Smooth muscle cell (in vitro differentiated cells): ENCODE measurements around the gene ANO1. TPM values are rescaled to one million over a fixed set of nuclear protein-coding genes. Genes with fewer than 3 reads are reported as not detected.

Source experiments
- DNase-seq: peaks from one replicate; lab custom pipeline; 2025; ENCODE audit not compliant: unreplicated experiment; lab: John Stamatoyannopoulos, UW
- H2AFZ ChIP-seq: fragments of 200-600 bp; sonication (generic); 2 replicates; pipeline ENCODE4 v1.6.0; 2016; ENCODE audit warnings: antibody characterized with exemption, low read depth, mild to moderate bottlenecking
- H3F3A ChIP-seq: fragments of 200-600 bp; sonication (generic); 2 replicates; pipeline ENCODE4 v1.6.0; 2017; ENCODE audit warnings: antibody characterized with exemption, low read depth
- H3K27ac ChIP-seq: fragments of 200-600 bp; sonication (generic); 2 replicates; pipeline ENCODE4 v1.5.1; 2016; ENCODE audit warnings: low read depth, mild to moderate bottlenecking
- H3K27me3 ChIP-seq: fragments of 200-600 bp; sonication (generic); 2 replicates; pipeline ENCODE4 v1.6.1; 2016; ENCODE audit warnings: low read depth, mild to moderate bottlenecking
- H3K36me3 ChIP-seq: fragments of 200-600 bp; sonication (generic); 2 replicates; pipeline ENCODE4 v1.5.1; 2016; ENCODE audit warnings: low read depth
- H3K4me1 ChIP-seq: fragments of 200-600 bp; sonication (generic); 2 replicates; pipeline ENCODE4 v1.5.1; 2016; ENCODE audit warnings: low read depth
- H3K4me2 ChIP-seq: fragments of 200-600 bp; sonication (generic); 2 replicates; pipeline ENCODE4 v1.6.0; 2016; ENCODE audit warnings: mild to moderate bottlenecking
- H3K4me3 ChIP-seq: fragments of 200-600 bp; sonication (generic); 2 replicates; pipeline ENCODE4 v1.5.1; 2016; ENCODE audit warnings: mild to moderate bottlenecking
- H3K79me2 ChIP-seq: fragments of 200-600 bp; sonication (generic); 2 replicates; pipeline ENCODE4 v1.6.0; 2016; ENCODE audit warnings: low read depth, mild to moderate bottlenecking
- H3K9ac ChIP-seq: fragments of 200-600 bp; sonication (generic); 2 replicates; pipeline ENCODE4 v1.6.0; 2016; ENCODE audit warnings: low read depth
- H3K9me3 ChIP-seq: fragments of 200-600 bp; sonication (generic); replicated peaks from 2 replicates; pipeline ENCODE4 v1.5.1; 2016; ENCODE audit warnings: low read depth
- H4K20me1 ChIP-seq: fragments of 200-600 bp; sonication (generic); 2 replicates; pipeline ENCODE4 v1.6.0; 2016; ENCODE audit warnings: low read depth
- WGBS: methylation state at CpG from one replicate; pipeline ENCODE4 v1.1.7; 2016; ENCODE audit warnings: low lambda C conversion rate; 5-methylcytosine and 5-hydroxymethylcytosine counted together
- polyA plus RNA-seq: library from polyadenylated mRNA; unstranded; fragments of >200 nt; fragmentation: Nextera tagmentation; extraction: Ambion mirVana; gene quantifications from 2 replicates; pipeline ENCODE4 v1.2.1, GENCODE V29; 2016
- total RNA-seq: library from RNA; depleted of rRNA; stranded (reverse); fragments of >200 nt; gene quantifications from 2 replicates; pipeline ENCODE4 v1.2.3, GENCODE V29; 2014
- TF ChIP-seq, protein P1 (sequence below): fragments of 200-600 bp; sonication (generic); IDR thresholded peaks from 2 replicates; pipeline ENCODE4 v1.5.1; 2017; ENCODE audit warnings: borderline replicate concordance, mild to moderate bottlenecking, antibody characterized with exemption; ENCODE audit not compliant: insufficient read depth, poor library complexity, severe bottlenecking

ANO1 gene
- total and polyA plus RNA-seq, 2 experiments from 2014 or later, result 93.4 to 133 TPM

DNA sequence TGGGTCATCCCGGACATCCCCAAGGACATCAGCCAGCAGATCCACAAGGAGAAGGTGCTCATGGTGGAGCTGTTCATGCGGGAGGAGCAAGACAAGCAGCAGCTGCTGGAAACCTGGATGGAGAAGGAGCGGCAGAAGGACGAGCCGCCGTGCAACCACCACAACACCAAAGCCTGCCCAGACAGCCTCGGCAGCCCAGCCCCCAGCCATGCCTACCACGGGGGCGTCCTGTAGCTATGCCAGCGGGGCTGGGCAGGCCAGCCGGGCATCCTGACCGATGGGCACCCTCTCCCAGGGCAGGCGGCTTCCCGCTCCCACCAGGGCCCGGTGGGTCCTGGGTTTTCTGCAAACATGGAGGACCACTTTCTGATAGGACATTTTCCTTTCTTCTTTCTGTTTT, 109.7 kb downstream of the ANO1 start:
- Histone ChIP-seq H3K36me3 (no peaks in the 10 kb centered on the region), H3K4me1 (no peaks in the 10 kb centered on the region), H3K4me3 (no peak overlapping the region), H4K20me1 (no peaks in the 10 kb centered on the region), H3F3A (no peaks in the 10 kb centered on the region), H3K4me2 (no peak overlapping the region), H2AFZ (no peak overlapping the region), H3K27ac (no peak overlapping the region), H3K9ac (no peak overlapping the region), H3K27me3 (no peaks in the 10 kb centered on the region), H3K79me2 (no peaks in the 10 kb centered on the region), H3K9me3 (no peaks in the 10 kb centered on the region)
- 87% methylated on average over 15 of the region's 15 CpGs for WGBS
- TF ChIP-seq, protein P1, sequence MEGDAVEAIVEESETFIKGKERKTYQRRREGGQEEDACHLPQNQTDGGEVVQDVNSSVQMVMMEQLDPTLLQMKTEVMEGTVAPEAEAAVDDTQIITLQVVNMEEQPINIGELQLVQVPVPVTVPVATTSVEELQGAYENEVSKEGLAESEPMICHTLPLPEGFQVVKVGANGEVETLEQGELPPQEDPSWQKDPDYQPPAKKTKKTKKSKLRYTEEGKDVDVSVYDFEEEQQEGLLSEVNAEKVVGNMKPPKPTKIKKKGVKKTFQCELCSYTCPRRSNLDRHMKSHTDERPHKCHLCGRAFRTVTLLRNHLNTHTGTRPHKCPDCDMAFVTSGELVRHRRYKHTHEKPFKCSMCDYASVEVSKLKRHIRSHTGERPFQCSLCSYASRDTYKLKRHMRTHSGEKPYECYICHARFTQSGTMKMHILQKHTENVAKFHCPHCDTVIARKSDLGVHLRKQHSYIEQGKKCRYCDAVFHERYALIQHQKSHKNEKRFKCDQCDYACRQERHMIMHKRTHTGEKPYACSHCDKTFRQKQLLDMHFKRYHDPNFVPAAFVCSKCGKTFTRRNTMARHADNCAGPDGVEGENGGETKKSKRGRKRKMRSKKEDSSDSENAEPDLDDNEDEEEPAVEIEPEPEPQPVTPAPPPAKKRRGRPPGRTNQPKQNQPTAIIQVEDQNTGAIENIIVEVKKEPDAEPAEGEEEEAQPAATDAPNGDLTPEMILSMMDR, result no peak
- no peak for DNase-seq

DNA sequence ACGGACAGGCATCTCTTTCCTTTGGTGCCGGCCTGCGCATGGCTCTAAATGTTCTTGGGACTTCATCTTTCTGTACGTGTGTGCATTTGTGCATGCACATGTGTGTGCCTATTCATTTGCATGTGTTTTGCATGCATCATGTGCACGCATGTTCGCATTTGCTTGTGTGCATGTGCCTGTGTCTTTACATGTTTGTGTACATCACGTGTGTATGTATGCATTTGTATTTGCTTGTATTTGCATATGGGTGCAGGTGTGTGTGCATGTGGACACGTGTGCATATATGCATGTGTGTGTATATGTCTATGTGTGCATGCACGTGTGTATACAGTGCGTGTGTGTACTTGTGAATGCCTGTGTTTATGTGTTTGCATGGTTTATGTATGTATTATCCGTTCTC, 111.5 kb downstream of the ANO1 start:
- no peaks in the 10 kb centered on the region for H3K79me2 ChIP-seq
- TF ChIP-seq, protein P1, result no peak
- no peaks in the 10 kb centered on the region for H3K4me1 ChIP-seq
- no peak overlapping the region for H3K4me2 ChIP-seq
- H3K27ac ChIP-seq, result no peak overlapping the region
- H3K9me3 ChIP-seq, result no peaks in the 10 kb centered on the region
- no peak overlapping the region for H3K9ac ChIP-seq
- 92% methylated on average over 11 of the region's 11 CpGs for WGBS
- no peak overlapping the region for H3K4me3 ChIP-seq
- H4K20me1 ChIP-seq, result no peaks in the 10 kb centered on the region
- H3F3A ChIP-seq, result no peaks in the 10 kb centered on the region
- no peaks in the 10 kb centered on the region for H3K36me3 ChIP-seq
- H3K27me3 ChIP-seq, result no peaks in the 10 kb centered on the region
- no peak for DNase-seq
- H2AFZ ChIP-seq, result no peak overlapping the region

DNA sequence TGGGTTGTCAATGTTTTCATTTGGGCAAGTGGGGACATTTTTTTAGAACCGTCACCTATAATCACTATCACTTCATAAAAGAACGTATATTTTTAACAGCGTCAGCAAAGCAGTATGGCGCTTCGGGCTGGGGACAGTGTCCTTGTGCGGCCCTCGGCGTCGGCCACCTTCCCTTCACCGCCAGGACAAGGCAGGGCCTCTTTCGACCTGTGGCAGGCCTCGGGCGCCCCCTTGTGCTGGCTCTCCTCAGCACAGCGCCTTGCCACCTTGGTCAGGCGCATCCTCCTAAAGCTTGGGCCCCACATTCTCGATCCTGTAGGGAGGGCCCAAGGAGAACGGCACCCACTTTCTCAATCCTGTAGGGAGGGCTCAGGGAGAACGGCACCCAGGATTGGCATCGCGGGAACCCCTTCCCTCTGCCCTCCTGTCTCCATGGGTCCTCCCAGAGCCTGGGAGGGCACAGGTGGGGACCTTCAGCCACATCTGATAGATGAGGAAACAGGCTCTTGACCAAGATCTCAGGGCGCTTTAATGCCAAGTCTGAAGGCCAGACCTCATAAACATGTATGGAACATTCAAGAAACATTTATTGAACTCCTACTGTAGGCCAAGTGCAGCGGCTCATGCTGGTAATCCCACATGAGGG, 113.5 kb downstream of the ANO1 start:
- Histone ChIP-seq H3K27ac (no peak overlapping the region), H2AFZ (no peak overlapping the region), H3K4me3 (no peak overlapping the region), H3K36me3 (no peaks in the 10 kb centered on the region), H3K9ac (no peak overlapping the region), H3K9me3 (no peaks in the 10 kb centered on the region), H3K27me3 (no peaks in the 10 kb centered on the region), H3K79me2 (no peaks in the 10 kb centered on the region), H3K4me2 (no peak overlapping the region), H3K4me1 (no peaks in the 10 kb centered on the region), H3F3A (no peaks in the 10 kb centered on the region), H4K20me1 (no peaks in the 10 kb centered on the region)
- TF ChIP-seq, protein P1, result peak; percentile 94
- peak; percentile 38 for DNase-seq
- 15% methylated on average over 22 of the region's 22 CpGs for WGBS

DNA sequence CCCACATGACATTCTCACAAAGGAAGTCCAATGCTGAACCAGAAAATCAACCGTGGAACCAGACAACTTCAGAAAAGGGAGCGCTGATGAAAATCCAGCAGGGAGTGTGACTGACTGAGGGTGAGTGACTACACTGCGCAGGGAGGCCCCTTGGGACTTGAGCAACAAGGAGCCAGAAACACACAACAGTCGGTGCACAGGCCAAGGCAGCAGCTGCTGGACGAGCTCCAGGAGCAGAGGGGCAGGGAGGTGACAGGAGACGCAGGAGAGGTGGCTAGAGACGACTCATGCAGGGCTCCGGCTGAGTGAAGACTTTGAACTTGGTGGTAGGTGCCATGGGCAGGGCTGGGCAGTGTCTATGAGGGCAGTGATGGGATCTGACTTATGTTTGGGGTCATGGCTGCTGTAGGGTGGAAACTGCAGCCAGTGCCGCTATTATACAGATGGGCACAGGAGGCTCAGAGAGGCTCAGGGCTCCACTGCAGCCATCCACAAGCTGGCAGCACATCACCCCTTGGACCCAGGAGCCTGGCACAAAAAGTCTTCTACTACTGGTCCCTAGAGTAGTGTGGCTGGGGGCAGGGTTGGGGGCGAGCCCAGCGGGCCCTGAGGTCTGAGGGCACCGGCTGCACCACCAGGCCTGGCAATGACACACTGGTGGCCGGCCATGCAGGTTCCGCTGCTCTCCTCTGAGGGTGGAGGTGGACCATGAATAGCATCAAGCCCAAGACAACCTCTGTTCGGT, 114.7 kb downstream of the ANO1 start:
- Histone ChIP-seq H3K9ac (no peak overlapping the region), H3K9me3 (no peaks in the 10 kb centered on the region), H3K27me3 (no peaks in the 10 kb centered on the region), H4K20me1 (no peaks in the 10 kb centered on the region), H3K36me3 (no peaks in the 10 kb centered on the region), H2AFZ (no peak overlapping the region), H3K4me3 (no peak overlapping the region), H3K4me1 (no peaks in the 10 kb centered on the region), H3K79me2 (no peaks in the 10 kb centered on the region), H3K27ac (no peak overlapping the region), H3K4me2 (no peak overlapping the region), H3F3A (no peaks in the 10 kb centered on the region)
- no peak for DNase-seq
- 82% methylated on average over 15 of the region's 15 CpGs for WGBS
- TF ChIP-seq, protein P1, result no peak
